Erythroblast (primary cell): ENCODE results near the gene TEX35.

Experiments used
- DNase-seq, 2 experiments: peaks; one replicate each; lab custom pipeline; 2025; lab: John Stamatoyannopoulos, UW
- GATA1 ChIP-seq: IDR thresholded peaks from 2 replicates; pipeline ENCODE4 v1.6.1; 2011; ENCODE audit warnings: low read depth, mild to moderate bottlenecking, control low read depth, low read length, moderate library complexity
- POLR2A ChIP-seq: IDR thresholded peaks from 2 replicates; pipeline ENCODE4 v1.6.1; 2011; ENCODE audit warnings: mild to moderate bottlenecking, low read length

Gene TEX35

DNA sequence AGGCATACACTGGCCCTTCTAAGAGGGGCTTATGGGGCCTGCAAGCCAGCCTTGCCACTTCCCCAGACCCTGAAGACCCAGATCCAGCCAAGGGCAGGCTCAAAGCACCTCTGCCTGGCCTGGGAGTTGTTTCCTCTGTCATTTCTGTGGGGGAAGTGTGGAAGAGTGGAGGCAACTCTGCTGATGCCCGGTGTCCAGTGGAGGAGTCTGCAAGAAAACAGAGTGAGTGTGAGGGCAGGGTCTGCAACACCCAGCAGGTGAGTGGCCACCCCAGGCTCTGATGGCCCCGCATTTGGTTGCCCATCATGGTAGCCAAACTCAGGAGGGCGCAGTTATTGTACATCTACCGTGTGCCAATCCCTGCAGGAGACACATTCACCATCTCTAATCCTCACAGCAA, 24.5 kb upstream of the TEX35 start:
- no peak for DNase-seq
- TF ChIP-seq POLR2A (no peak), GATA1 (no peak)

DNA sequence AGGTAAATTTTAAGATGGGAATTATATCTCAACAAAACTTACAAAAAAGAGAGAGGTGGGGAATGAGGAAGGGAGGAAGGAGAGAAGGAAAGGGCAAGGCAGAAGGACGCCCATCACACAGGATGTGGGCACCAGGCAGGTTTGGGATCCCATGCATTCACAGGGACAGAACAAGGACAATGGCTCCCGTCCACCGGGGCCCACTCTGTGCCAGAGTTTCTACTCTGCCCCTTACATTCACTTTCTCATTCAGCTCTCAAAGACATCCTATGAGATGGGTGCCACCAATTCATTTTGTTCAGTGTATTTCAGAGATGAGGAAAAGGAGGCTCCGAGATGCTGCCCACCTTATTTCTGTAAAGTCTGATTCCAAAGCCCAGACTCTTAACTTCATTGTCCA, 23.5 kb upstream of the TEX35 start:
- DNase-seq: no peak
- TF ChIP-seq GATA1 (no peak), POLR2A (no peak)

- no peak for TF ChIP-seq POLR2A
- TF ChIP-seq GATA1: no peak
- no peak for DNase-seq
Measured at GRCh38 chr1:178490136-178490535, 22.8 kb upstream of the TEX35 start.

- no peak for DNase-seq
- TF ChIP-seq POLR2A (no peak), GATA1 (no peak)
Measured at GRCh38 chr1:178490967-178491366, 21.9 kb upstream of the TEX35 start.

DNA sequence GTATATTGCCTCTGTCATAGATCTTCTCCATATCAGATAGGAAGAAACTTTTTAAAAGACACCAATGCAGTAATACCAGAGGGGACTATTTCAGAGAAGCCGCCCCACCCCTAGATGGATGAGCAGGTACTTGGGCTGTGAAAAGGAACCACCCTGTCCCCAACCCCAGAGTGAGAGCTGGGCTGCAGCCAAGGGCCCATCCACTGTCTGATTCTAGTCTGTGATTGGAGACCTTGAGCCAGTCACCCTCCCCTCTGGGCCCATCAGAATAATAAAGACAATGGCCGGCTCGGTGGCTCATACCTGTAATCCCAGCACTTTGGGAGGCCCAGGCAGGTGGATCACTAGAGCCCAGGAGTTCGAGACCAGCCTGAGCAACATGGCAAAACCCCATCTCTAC, 21.2 kb upstream of the TEX35 start:
- no peak for TF ChIP-seq POLR2A
- TF ChIP-seq GATA1: no peak
- DNase-seq: no peak

DNA sequence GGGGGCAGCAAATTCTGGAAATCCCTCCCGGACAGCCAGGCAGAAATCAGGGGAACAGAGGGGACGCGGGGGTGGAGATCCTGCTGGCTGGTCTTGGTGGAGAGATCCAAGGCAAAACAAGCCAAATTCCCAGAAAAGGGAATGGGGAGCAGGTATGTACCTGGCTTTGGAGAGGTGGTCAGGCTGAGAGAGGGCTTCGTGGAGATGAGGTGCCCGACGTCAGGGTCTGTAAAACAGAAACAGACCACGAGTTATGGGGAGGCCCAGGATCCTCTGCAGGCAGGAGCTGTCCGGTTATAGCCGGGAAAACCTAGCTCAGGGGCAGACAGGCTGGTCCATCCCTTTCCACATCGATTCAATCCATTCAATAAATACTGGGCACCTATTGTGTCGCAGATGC, 20.6 kb upstream of the TEX35 start:
- DNase-seq: no peak
- TF ChIP-seq POLR2A (no peak), GATA1 (no peak)

- no peak for TF ChIP-seq POLR2A
- TF ChIP-seq GATA1: no peak
- no peak for DNase-seq
Measured at GRCh38 chr1:178493301-178493741, 19.6 kb upstream of the TEX35 start.

GRCh38 chr1:178494569-178494971, 18.3 kb upstream of the TEX35 start:
- DNase-seq: no peak

DNA sequence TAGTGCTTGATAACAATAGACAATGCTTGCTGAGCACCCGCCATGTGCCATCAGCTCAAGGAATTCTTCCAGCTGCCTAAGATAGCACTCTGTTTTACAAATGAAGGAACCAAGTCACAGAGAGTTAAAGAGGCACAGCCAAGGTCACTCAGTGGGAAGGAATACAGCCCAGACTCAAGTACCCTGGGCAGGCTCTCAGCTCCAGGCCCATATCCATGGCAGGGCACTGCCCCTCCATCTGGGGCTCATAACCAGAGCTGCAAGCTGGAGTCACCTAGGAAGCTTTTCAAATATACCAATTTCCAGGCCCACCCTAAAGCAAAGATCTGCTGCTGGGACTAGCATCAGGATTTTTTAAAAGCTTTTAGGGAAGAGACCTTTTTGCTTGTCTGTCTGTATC, 17.8 kb upstream of the TEX35 start:
- TF ChIP-seq GATA1 (no peak), POLR2A (no peak)
- no peak for DNase-seq

More at GRCh38 chr1:178494569-178494971, 18.3 kb upstream of the TEX35 start:
- TF ChIP-seq POLR2A: no peak
- TF ChIP-seq GATA1: no peak

GRCh38 chr1:178495741-178496409, 17.0 kb upstream of the TEX35 start:
- DNase-seq: no peak
- TF ChIP-seq GATA1 (no peak), POLR2A (no peak)

DNA sequence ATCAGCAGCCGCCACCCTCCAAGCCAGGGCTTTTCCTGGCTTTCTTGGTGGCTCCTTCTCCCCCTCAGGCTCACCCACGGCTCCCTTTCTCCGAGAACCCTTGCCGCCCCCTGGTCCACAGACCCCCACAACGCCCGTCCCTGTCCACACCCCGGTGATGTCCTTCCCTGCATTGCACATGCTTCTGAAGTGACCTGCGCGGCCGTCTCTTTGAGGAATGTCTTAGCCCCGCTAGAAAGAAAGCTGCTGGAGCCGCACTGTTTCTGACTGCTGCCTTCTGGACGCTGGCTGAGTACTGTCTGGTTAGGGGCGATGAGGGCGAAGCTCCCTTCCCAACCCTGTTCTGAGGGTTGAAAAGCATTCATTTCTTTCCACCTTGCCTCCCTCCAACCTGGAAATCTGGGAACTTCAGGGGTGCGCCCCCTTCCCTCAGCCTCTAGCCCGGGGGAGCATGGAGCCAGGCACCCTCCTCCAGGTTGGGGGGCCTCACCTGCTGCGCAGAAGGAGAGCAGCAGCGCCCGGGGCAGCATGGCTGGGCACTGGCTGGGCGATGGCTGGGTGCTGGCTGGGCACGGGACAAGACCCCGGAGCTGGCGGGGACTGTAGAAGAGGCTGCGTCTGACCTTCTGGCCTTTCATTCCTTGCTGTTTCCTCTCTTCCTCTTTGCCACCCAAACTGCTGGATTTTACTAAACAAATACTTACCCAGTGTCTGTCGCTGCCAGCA, 16.3 kb upstream of the TEX35 start, which contains the start of gene CLEC20A:
TSS of gene CLEC20A (minus strand) at position 555 of the 726 bp plus-strand sequence. CDS start at position 530, 25 bp downstream.
- TF ChIP-seq POLR2A (no peak), GATA1 (no peak)
- DNase-seq: no peak

DNA sequence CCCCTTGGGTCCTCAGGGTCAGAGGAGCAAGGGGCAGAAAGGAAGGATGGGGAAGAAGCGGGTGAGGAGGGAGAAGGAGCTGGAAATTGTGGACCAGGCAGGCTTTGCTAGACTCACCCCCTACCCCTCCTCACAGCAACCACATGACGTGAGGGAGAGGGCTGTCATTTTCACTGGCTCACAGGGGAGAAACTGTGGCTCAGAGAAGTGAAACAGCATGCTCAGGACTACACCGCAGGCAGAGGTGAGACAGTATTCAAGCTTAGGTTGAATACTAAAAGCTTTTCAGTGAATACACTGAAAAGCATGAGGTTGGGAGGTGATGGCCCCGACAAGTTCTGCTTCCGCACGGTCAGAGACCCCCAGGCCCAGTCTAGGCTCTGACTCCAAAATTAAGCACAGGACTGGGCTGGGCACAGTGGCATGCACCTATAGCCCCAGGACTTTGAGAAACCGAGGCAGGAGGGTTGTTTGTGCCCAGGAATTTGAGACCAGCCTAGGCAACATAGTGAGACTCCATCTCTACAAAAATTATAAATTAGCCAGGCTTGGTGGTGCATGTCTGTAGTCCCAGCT, 14.9 kb upstream of the TEX35 start:
- no peak for DNase-seq

DNA sequence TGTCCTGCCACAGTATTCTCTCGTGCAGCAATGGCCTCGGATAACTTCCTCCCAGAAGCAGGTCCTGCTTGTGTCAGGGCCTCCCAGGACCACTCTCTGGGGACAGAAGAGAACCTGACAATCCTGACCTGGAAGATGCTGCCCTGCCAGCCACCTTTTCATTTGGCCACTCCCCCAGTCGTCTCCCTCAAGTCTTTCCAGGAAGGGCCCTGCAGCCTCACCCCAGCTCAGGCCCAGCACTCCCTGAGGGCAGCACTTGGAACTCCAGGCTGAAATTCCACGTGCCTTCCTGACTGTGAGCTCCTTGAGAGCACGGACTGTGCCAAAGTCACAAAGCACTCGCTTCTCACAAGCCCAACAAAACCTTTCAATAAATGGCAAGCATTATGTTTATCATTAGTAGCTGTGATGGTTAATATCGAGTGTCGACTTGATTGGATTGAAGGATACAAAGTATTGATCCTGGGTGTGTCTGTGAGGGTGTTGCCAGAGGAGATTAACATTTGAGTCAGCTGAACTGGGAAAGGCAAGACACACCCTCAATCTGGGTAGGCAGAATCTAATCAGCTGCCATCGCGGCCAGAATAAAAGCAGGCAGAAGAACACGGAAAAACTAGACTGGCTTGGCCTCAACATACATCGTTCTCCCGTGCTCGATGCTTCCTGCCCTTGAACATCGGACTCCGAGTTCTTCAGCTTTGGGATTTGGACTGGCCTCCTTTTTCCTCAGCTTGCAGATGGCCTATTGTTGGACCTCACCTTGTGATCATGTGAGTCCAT, 13.8 kb upstream of the TEX35 start:
- TF ChIP-seq GATA1 (no peak), POLR2A (no peak)

More for the DNA sequence above, 14.9 kb upstream of the TEX35 start:
- TF ChIP-seq GATA1: no peak
- TF ChIP-seq POLR2A: no peak

More for the DNA sequence above, 13.8 kb upstream of the TEX35 start:
- DNase-seq: no peak
